Neural cell (in vitro differentiated cells): ENCODE results near the gene RAB44. TPM values are rescaled to one million over a fixed set of nuclear protein-coding genes. Genes with fewer than 3 reads are reported as not detected.

ENCODE experiments used
- H2AFZ ChIP-seq: fragments of 200-600, 300-800 bp; sonication (generic), shearing (Covaris generic); 2 replicates; pipeline ENCODE4 v1.6.0; 2014; ENCODE audit warnings: low read depth, mild to moderate bottlenecking, antibody characterized with exemption, low read length, moderate library complexity
- H3F3A ChIP-seq: fragments of 200-600 bp; shearing (Covaris generic); 2 replicates; pipeline ENCODE4 v1.6.1; 2016; ENCODE audit warnings: mild to moderate bottlenecking, moderate library complexity, mixed read lengths, antibody characterized with exemption, low read length; ENCODE audit not compliant: insufficient read depth, poor library complexity, severe bottlenecking
- H3K27ac ChIP-seq: fragments of 200-600, 300-800 bp; sonication (generic), shearing (Covaris generic); 2 replicates; pipeline ENCODE4 v1.5.1; 2014; ENCODE audit warnings: mild to moderate bottlenecking, low read length, moderate library complexity
- H3K27me3 ChIP-seq: fragments of 300-800, 200-600 bp; sonication (generic), shearing (Covaris generic); 2 replicates; pipeline ENCODE4 v1.6.0; 2014; ENCODE audit warnings: mild to moderate bottlenecking, low read depth, low read length, moderate library complexity; ENCODE audit not compliant: insufficient read depth
- H3K36me3 ChIP-seq: fragments of 300-800, 200-600 bp; sonication (generic), shearing (Covaris generic); 2 replicates; pipeline ENCODE4 v1.5.1; 2014; ENCODE audit warnings: mild to moderate bottlenecking, antibody characterized with exemption, low read length, moderate library complexity; ENCODE audit not compliant: insufficient read depth
- H3K4me2 ChIP-seq: fragments of 300-800, 200-600 bp; sonication (generic), shearing (Covaris generic); 2 replicates; pipeline ENCODE4 v1.6.0; 2014; ENCODE audit warnings: mild to moderate bottlenecking, low read length
- H3K4me3 ChIP-seq: fragments of 300-800, 200-600 bp; sonication (generic), shearing (Covaris generic); 2 replicates; pipeline ENCODE4 v1.5.1; 2014; ENCODE audit warnings: mild to moderate bottlenecking, low read length, moderate library complexity
- H3K79me2 ChIP-seq: fragments of 200-600 bp; shearing (Covaris generic); replicated peaks from 2 replicates; pipeline ENCODE4 v1.6.0; 2014; ENCODE audit warnings: mild to moderate bottlenecking, low read length, moderate library complexity; ENCODE audit not compliant: insufficient read depth
- H3K9ac ChIP-seq: fragments of 300-800, 200-600 bp; sonication (generic), shearing (Covaris generic); 2 replicates; pipeline ENCODE4 v1.6.1; 2016; ENCODE audit warnings: mild to moderate bottlenecking, low read length, mixed read lengths
- H3K9me2 ChIP-seq: fragments of 200-600 bp; shearing (Covaris generic); 2 replicates; pipeline ENCODE4 v1.6.1; 2016; ENCODE audit warnings: mild to moderate bottlenecking, low read length, mixed read lengths; ENCODE audit not compliant: insufficient read depth
- H3K9me3 ChIP-seq: fragments of 200-600, 300-800 bp; sonication (generic), shearing (Covaris generic); 2 replicates; pipeline ENCODE4 v1.6.1; 2016; ENCODE audit warnings: mild to moderate bottlenecking, mixed run types, low read length, moderate library complexity, mixed read lengths
- H4K20me1 ChIP-seq: fragments of 200-600 bp; shearing (Covaris generic); 2 replicates; pipeline ENCODE4 v1.6.1; 2016; ENCODE audit warnings: mild to moderate bottlenecking, mixed run types; ENCODE audit not compliant: insufficient read depth
- EP300 ChIP-seq: fragments of 450-650 bp; conservative IDR thresholded peaks from 2 replicates; pipeline ENCODE4 v1.6.1; 2014; ENCODE audit warnings: antibody characterized with exemption, mild to moderate bottlenecking, moderate library complexity; ENCODE audit not compliant: poor library complexity, severe bottlenecking
- EZH2 ChIP-seq: fragments of 200-600, 300-800 bp; shearing (Covaris generic), sonication (generic); IDR thresholded peaks from 2 replicates; pipeline ENCODE4 v1.6.1; 2014; ENCODE audit warnings: antibody characterized with exemption, low read length, borderline replicate concordance, mild to moderate bottlenecking; ENCODE audit not compliant: insufficient read depth, poor library complexity, severe bottlenecking
- MXI1 ChIP-seq: fragments of 450-650 bp; conservative IDR thresholded peaks from 2 replicates; pipeline ENCODE4 v1.6.1; 2014; ENCODE audit warnings: antibody characterized with exemption, mild to moderate bottlenecking; ENCODE audit not compliant: poor library complexity, severe bottlenecking
- POLR2AphosphoS5 ChIP-seq: IDR thresholded peaks from 2 replicates; pipeline ENCODE4 v1.6.1; 2012
- RAD21 ChIP-seq: fragments of 450-650 bp; conservative IDR thresholded peaks from 2 replicates; pipeline ENCODE4 v1.6.1; 2014; ENCODE audit warnings: antibody characterized with exemption, mild to moderate bottlenecking, moderate library complexity
- SMC3 ChIP-seq: fragments of 450-650 bp; conservative IDR thresholded peaks from 2 replicates; pipeline ENCODE4 v1.6.1; 2014; ENCODE audit warnings: antibody characterized with exemption, mild to moderate bottlenecking, moderate library complexity; ENCODE audit not compliant: poor library complexity
- TAF1 ChIP-seq: IDR thresholded peaks from 2 replicates; pipeline ENCODE4 v1.6.1; 2012; ENCODE audit warnings: low read depth
- polyA plus RNA-seq: library from polyadenylated mRNA; depleted of rRNA; stranded (reverse); fragments of >200 nt; gene quantifications from 2 replicates; pipeline ENCODE4 v1.2.3, GENCODE V29; 2014
- TF ChIP-seq, protein P1 (sequence below): IDR thresholded peaks from 2 replicates; pipeline ENCODE4 v1.6.1; 2012; ENCODE audit warnings: borderline replicate concordance
- TF ChIP-seq, protein P2 (sequence below): fragments of 450-650 bp; IDR thresholded peaks from 2 replicates; pipeline ENCODE4 v1.5.1; 2014; ENCODE audit warnings: antibody characterized with exemption, mild to moderate bottlenecking, moderate library complexity; ENCODE audit not compliant: poor library complexity, severe bottlenecking

The RAB44 gene
- polyA plus RNA-seq, 1 donor from 2014 or later = not detected

DNA sequence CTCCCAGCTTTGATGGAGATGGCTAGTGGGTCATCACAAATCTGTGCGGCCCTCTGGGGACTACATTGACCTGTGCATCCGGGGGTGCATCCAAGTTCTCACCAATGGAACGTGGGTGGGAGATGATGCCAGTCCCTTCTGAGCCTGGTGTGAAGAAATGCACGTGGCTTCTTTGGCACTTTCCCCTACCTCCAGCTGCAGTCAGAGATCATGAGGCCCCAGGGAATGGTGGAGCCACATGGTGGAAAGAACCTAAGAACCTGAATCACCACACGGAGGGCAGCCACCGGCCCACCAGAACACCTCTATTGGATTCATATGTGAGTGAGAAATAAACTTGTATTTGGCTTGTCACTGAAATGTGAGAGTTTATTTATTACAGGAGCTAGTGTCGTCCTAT lies 29.0 kb upstream of the RAB44 start:
- Histone ChIP-seq H3K9me3 (no peaks in the 10 kb centered on the region), H3K9me2 (no peaks in the 10 kb centered on the region), H2AFZ (no peak overlapping the region), H3K36me3 (no peaks in the 10 kb centered on the region), H3K27me3 (no peaks in the 10 kb centered on the region), H3K4me2 (no peak overlapping the region), H3K9ac (no peak overlapping the region), H4K20me1 (no peaks in the 10 kb centered on the region), H3K4me3 (no peak overlapping the region), H3K27ac (no peak overlapping the region), H3K79me2 (no peaks in the 10 kb centered on the region), H3F3A (no peaks in the 10 kb centered on the region)
- TF ChIP-seq, protein P1, sequence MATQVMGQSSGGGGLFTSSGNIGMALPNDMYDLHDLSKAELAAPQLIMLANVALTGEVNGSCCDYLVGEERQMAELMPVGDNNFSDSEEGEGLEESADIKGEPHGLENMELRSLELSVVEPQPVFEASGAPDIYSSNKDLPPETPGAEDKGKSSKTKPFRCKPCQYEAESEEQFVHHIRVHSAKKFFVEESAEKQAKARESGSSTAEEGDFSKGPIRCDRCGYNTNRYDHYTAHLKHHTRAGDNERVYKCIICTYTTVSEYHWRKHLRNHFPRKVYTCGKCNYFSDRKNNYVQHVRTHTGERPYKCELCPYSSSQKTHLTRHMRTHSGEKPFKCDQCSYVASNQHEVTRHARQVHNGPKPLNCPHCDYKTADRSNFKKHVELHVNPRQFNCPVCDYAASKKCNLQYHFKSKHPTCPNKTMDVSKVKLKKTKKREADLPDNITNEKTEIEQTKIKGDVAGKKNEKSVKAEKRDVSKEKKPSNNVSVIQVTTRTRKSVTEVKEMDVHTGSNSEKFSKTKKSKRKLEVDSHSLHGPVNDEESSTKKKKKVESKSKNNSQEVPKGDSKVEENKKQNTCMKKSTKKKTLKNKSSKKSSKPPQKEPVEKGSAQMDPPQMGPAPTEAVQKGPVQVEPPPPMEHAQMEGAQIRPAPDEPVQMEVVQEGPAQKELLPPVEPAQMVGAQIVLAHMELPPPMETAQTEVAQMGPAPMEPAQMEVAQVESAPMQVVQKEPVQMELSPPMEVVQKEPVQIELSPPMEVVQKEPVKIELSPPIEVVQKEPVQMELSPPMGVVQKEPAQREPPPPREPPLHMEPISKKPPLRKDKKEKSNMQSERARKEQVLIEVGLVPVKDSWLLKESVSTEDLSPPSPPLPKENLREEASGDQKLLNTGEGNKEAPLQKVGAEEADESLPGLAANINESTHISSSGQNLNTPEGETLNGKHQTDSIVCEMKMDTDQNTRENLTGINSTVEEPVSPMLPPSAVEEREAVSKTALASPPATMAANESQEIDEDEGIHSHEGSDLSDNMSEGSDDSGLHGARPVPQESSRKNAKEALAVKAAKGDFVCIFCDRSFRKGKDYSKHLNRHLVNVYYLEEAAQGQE = no peak
- no peak for TF ChIP-seq EZH2
- TF ChIP-seq POLR2AphosphoS5 = no peak
- TF ChIP-seq, protein P2, sequence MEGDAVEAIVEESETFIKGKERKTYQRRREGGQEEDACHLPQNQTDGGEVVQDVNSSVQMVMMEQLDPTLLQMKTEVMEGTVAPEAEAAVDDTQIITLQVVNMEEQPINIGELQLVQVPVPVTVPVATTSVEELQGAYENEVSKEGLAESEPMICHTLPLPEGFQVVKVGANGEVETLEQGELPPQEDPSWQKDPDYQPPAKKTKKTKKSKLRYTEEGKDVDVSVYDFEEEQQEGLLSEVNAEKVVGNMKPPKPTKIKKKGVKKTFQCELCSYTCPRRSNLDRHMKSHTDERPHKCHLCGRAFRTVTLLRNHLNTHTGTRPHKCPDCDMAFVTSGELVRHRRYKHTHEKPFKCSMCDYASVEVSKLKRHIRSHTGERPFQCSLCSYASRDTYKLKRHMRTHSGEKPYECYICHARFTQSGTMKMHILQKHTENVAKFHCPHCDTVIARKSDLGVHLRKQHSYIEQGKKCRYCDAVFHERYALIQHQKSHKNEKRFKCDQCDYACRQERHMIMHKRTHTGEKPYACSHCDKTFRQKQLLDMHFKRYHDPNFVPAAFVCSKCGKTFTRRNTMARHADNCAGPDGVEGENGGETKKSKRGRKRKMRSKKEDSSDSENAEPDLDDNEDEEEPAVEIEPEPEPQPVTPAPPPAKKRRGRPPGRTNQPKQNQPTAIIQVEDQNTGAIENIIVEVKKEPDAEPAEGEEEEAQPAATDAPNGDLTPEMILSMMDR = no peak
- TF ChIP-seq RAD21 = no peak

DNA sequence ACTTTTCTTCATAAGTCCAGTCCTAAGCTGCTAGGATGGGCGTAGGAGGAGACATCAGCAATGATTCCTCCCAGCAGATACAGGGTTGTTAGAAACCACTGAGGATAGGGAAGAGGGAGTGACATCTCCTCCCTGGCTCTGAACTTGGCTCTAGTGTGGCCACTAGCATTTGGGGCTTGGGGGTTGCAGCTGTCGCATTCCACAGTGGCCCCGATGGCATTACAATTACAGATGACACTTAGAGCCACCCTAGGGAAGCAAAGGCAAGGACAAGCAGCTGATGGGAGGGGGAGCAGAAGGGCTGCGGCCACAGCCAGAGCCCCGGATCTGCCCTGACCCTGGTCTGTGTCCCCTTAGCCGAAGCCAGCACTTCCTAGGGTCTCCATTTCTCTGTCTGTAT lies 28.6 kb upstream of the RAB44 start:
- H2AFZ ChIP-seq = no peak overlapping the region
- no peaks in the 10 kb centered on the region for H3K27me3 ChIP-seq
- no peak overlapping the region for H3K4me3 ChIP-seq
- no peak overlapping the region for H3K4me2 ChIP-seq
- H3K9ac ChIP-seq = no peak overlapping the region
- H3K79me2 ChIP-seq = no peaks in the 10 kb centered on the region
- H3K27ac ChIP-seq = no peak overlapping the region
- no peaks in the 10 kb centered on the region for H3F3A ChIP-seq
- TF ChIP-seq, protein P2 = no peak
- TF ChIP-seq MXI1 (no peak), SMC3 (no peak), RAD21 (no peak), EP300 (no peak), TAF1 (no peak), EZH2 (no peak), POLR2AphosphoS5 (no peak)
- TF ChIP-seq, protein P1 = no peak
- no peaks in the 10 kb centered on the region for H3K36me3 ChIP-seq
- H4K20me1 ChIP-seq = no peaks in the 10 kb centered on the region
- H3K9me2 ChIP-seq = no peaks in the 10 kb centered on the region
- H3K9me3 ChIP-seq = no peaks in the 10 kb centered on the region
